ENCODE measurements around the gene EFNA5. TPM values are rescaled to one million over a fixed set of nuclear protein-coding genes. Genes with fewer than 3 reads are reported as not detected.

EFNA5 gene
- total and polyA plus RNA-seq, 10 of the 15 experiments (the other 5 are each of a cell fraction or from before 2014, with no cell fraction given), result 0.19 to 12.6 (median 3.9) TPM

DNA sequence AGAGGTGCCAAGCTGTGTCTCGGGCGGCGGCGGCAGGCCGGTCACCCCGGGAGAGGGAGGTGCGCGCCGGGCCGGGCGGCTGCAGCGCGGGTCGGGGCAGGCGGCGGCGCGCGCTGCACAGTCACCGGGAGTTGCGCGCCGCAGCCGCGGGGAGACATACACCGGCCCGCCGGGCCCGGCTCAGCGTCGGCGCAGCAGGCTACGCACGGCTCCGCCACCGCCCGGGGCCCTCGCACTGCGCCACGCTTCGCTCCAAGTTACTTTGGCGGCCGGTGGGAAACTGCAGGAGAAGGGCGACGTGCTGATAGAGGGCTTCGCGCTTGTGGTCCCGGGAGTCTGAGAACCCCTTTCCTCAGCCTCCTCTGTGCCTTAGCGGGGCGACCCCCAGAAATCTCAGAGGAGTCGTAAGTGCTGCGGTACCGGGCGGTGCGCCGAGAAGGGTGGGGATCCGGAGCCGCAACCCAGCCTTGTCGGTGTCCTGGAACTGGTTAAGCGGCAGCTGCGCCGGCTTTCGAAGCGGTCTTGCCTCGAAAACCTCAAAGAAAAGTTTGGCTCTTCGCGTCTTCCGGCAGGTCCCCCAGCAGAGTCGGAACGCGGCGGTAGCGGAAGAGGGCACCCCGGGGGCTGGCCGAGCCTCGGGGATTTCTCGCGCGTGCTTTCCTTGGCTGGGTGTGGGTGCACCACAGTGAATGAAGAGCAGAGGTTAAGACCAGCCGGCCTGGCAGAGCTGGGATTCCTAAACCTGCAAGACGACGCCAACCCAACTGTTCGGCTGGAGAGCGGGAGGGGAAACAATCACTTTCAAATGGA is at the start of gene EFNA5 (continued):
- TF ChIP-seq, protein P1, sequence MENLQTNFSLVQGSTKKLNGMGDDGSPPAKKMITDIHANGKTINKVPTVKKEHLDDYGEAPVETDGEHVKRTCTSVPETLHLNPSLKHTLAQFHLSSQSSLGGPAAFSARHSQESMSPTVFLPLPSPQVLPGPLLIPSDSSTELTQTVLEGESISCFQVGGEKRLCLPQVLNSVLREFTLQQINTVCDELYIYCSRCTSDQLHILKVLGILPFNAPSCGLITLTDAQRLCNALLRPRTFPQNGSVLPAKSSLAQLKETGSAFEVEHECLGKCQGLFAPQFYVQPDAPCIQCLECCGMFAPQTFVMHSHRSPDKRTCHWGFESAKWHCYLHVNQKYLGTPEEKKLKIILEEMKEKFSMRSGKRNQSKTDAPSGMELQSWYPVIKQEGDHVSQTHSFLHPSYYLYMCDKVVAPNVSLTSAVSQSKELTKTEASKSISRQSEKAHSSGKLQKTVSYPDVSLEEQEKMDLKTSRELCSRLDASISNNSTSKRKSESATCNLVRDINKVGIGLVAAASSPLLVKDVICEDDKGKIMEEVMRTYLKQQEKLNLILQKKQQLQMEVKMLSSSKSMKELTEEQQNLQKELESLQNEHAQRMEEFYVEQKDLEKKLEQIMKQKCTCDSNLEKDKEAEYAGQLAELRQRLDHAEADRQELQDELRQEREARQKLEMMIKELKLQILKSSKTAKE (IDR thresholded peaks at IDR 0.05; ENCODE audit: low read depth, poor library complexity, severe bottlenecking), result no peak
- TF ChIP-seq NKRF (conservative IDR thresholded peaks at IDR 0.05) (no peak; the same call in 1 of the 2 replicates), KLF5 (IDR thresholded peaks at IDR 0.05; ENCODE audit: partially characterized antibody) (no peak), LARP7 (IDR thresholded peaks at IDR 0.05) (peak; percentile 76)

DNA sequence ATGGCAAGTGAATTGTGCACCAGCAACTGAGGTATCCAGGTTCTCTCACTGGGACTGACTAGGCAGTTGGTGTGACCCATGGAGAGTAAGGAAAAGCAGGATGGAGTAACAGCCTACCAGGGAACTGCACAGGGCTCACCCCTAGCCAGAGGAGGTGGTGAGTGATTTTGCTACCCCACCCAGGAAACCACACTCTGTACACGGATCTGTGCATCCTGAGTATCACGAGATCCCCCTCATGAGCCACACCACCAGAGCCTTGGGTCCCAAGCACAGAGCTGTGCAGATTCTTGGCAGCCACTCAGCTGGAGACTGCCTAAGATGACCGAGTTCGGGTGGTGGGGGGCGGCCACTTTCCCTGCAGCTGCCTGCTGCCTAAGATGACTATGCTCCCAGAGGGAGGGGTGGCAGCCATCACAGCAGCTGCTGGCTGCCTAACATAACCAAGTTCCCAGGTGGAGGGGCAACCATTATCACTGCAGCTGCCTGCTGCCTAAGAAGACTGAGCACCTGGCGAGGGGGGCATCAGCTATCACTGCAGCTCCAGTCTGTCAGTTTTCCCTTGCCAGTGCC is 48.4 kb upstream of the EFNA5 start:
- no peak overlapping the region for H3K9ac ChIP-seq (ENCODE audit: control insufficient read depth, insufficient read depth, low read length)
- SMC1A ChIA-PET (ENCODE audit: uncharacterized antibody, unreplicated experiment), result no interaction called here
- in situ Hi-C loops (cut with MboI), result no loop called here
- POLR2A ChIA-PET, result no interaction called here
- CTCF ChIA-PET, result no interaction called here
- no peak overlapping the region for H2AFZ ChIP-seq (ENCODE audit: control insufficient read depth, low read depth, low read length)
- H3K36me3 ChIP-seq (ENCODE audit: control insufficient read depth in 2 of 2, insufficient read depth in 2 of 2, low read length in 1 of 2), result no peaks in the 10 kb centered on the region
- no peaks in the 10 kb centered on the region for H3K27me3 ChIP-seq (replicated peaks in 1 of 2; ENCODE audit: control insufficient read depth in 2 of 2, insufficient read depth in 2 of 2, low read length in 1 of 2)
- BruUV-seq (replicated peaks), result no TSS peak
- intact Hi-C loops (cut with micrococcal nuclease; ENCODE audit: unreplicated experiment), result no loop called here
- RAD21 ChIA-PET (ENCODE audit: unreplicated experiment), result no interaction called here
- WGBS (ENCODE audit: insufficient coverage, insufficient replicate concordance, low lambda C conversion rate, missing lambda C conversion rate), result 26% methylated on average over 6 of the region's 6 CpGs
- no peak overlapping the region for H3K27ac ChIP-seq (ENCODE audit: control insufficient read depth, insufficient read depth)
- H3K9me3 ChIP-seq (replicated peaks; ENCODE audit: control insufficient read depth, insufficient read depth, low read length), result peaks cover 3% of the 10 kb centered on the region; the same call in 1 of the 3 replicates
- TF ChIP-seq TBL1XR1 (IDR thresholded peaks at IDR 0.05; ENCODE audit: low read depth, low read length) (no peak), POLR2AphosphoS2 (IDR thresholded peaks at IDR 0.05; ENCODE audit: low read depth, low read length) (no peak)
- TF ChIP-seq, protein P2, sequence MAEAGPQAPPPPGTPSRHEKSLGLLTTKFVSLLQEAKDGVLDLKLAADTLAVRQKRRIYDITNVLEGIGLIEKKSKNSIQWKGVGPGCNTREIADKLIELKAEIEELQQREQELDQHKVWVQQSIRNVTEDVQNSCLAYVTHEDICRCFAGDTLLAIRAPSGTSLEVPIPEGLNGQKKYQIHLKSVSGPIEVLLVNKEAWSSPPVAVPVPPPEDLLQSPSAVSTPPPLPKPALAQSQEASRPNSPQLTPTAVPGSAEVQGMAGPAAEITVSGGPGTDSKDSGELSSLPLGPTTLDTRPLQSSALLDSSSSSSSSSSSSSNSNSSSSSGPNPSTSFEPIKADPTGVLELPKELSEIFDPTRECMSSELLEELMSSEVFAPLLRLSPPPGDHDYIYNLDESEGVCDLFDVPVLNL (IDR thresholded peaks at IDR 0.05; ENCODE audit: low read depth, low read length), result no peak
- no peaks in the 10 kb centered on the region for H4K20me1 ChIP-seq (ENCODE audit: control insufficient read depth, insufficient read depth)
- no peak for DNase-seq (ENCODE audit: low read depth, low spot score)
- no peak for ATAC-seq
- H3K4me3 ChIP-seq, result no peak overlapping the region
- H3K4me1 ChIP-seq (ENCODE audit: control insufficient read depth, insufficient read depth, low read length), result no peaks in the 10 kb centered on the region
- no peaks in the 10 kb centered on the region for H3K79me2 ChIP-seq (ENCODE audit: control insufficient read depth, insufficient read depth, low read length)
- no peak for FAIRE-seq
- no peak overlapping the region for H3K4me2 ChIP-seq (ENCODE audit: control insufficient read depth, insufficient read depth)
